ENCODE measurements around the gene MBD2.
"Not testable (repeated sequence)": the region's sequence is repeated elsewhere in the genome, so short reads cannot be mapped to it uniquely, and the experiment has no call there.

Gene MBD2

DNA sequence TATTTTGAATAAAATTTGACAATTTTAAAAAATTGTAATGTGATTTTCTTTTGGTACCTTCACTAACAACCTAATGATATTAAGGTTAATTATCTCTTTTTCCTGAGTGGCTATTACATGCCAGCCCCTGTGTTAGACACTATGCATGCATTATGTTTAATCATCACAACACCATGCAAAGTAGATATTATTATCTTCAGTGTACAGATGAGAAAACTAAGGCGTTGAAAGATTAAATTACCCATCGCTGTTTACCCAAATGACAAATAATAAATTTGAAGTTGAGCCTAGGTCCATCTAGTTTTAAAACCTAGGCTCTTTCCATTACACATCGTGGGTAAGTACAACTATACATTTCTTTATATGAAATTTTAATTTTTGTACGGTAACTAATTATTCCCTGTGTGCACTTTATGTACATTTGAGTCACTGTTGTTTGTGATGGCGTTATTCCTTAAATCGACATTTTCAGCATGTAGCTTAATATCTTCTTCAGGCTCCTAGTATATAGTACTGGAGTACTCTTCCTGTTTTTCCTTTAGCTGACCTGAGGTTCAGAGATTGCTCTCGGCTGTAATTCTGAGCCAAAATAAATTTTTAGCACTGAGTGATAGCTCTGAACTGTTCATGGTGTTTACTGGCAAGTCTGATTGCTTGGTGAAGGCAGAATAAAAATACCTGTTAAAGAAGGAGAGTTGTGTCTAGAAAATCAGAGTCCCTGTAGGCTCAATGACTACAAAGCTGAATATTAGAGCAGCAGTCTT, 13.9 kb upstream of the MBD2 start:
- no peak for DNase-seq (ENCODE audit: low spot score)

DNA sequence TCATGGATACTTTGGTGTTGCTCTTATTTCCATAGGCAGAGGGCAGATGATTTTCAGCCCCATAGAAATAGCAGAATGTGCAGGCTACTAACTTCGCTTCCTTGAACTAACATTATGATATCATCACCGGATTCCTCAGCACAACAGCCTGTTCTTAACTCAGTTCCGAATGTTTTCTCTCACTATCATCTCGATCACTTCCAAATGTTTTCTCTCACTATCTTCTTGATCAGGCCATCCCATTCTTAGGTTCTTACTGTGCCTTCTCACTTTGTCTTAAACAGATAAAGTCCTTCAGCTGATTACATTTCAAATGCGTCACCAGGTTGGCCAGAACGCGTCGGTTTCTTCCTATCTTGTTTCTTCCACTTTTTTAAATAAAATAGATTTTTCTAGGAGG, 11.4 kb upstream of the MBD2 start:
- DNase-seq (ENCODE audit: low spot score), result no peak

DNA sequence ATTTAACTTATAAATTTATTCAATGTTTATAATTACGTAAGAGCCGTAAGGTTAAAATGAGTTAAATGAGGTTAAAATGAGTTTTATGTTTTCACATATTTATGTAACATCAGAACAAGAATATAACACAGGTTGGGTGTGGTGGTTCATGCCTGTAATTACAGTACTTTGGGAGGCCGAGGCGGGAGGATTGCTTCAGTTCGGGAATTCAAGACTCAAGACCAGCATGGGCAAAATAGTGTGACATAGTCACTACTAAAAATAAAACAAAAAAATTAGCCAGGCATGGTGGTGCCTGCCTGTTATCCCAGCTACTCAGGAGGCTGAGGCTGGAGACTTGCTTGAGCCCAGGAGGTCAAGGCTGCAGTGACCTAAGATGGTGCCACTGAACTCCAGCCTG, 9.3 kb upstream of the MBD2 start:
- DNase-seq (ENCODE audit: low spot score), result no peak

DNA sequence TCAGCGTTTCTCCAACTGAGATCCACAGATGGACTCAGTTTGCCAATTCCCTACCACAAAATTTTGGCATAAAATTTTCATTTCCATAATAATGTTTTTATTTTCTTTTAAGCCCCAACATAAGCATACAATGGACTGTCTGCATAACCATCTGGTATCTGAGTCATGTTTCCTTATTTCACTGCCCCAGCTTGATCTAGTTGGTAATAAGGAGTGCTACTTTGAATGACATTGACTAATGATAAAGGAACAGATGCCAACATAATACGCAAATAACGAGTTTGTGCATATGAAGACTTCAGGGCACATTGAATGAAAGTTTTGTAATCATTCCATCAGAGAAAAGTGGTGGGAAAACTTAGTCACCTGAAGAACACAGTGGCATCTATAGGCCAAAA, 8.8 kb upstream of the MBD2 start:
- DNase-seq (ENCODE audit: low spot score), result no peak

DNA sequence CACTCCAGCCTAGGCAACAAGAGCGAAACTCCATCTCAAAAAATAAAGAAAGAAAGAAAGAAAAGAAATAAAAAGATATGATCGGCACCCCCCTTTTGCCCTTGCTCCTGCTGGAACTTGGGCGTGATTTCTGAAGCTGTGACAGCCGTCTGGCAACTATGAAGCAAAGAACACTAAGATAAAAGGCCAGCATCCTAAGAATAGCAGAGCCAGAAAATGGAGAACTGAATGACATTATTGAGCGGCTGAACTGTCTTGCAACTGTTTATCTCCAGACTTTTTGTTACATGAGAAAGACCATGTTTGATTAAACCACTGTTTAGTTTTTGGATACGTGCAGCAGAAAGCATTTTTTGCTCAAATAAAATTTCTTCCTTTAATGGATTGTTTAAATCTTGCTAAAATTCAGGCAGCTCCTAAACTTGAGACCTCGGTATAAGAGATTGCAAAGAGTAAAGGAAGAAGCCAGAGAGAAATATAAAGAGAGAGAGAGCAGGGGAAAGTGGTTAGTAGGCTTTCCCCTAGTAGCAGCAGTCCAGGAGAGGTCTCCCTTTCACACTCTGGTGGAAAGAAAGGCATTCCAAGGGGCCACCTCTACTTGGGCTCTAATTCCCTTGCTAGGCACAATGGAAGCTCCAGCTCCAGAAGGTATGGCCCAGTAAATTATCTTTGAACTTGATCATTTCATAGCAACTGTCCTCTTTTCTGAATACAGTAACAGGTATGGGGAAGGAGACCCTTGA, 8.2 kb upstream of the MBD2 start:
- no peak for DNase-seq (ENCODE audit: low spot score)

DNA sequence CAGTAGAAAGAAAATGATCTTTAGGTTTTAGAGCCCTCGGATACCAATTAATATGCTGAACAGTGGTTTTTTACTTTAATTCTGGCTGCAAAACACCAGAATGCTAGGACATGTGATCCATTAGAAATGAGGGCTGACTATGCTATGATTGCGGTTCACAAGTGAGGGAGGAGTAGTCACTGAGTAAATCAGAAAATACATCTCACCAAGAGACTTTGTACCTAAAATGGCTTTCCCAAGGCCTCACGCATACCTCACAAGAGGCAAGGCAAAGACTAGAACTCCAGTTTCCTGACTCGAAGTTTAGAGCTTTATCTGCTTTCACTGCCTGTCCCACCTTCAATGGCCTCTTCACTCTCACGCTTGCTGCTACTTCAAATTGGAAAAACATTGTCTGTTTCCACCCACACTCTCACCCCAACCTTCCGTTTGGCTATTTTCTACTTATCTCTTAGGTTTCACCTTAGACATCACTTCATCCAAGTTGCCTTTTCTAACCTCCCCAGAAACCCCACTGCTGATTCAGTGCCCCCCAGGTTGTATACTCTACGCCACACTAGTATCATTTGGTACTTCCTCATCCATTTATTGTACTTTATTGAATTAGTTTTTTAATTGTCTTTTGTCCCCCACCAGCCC, 5.1 kb upstream of the MBD2 start:
- no peak for DNase-seq (ENCODE audit: low spot score)

DNA sequence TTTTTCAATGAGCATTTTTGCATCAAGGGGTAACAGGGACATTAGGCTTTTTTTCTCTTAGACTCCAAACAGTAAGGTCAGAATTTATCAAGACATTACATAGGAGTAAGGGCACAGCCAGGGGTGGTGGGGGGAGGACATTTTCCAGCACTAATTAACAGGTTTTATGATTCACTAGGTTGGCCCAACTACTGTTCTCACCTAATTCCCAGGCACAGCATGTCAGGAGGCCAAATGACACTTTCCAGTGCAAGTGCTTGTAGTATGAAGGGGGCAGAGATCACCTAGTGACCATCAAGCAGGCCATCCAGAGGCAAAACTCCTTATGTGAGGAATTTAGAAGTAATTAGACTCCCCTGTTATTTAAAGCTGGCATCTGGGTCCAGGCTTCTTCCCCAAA, 3.9 kb upstream of the MBD2 start:
- DNase-seq (ENCODE audit: low spot score), result no peak

DNA sequence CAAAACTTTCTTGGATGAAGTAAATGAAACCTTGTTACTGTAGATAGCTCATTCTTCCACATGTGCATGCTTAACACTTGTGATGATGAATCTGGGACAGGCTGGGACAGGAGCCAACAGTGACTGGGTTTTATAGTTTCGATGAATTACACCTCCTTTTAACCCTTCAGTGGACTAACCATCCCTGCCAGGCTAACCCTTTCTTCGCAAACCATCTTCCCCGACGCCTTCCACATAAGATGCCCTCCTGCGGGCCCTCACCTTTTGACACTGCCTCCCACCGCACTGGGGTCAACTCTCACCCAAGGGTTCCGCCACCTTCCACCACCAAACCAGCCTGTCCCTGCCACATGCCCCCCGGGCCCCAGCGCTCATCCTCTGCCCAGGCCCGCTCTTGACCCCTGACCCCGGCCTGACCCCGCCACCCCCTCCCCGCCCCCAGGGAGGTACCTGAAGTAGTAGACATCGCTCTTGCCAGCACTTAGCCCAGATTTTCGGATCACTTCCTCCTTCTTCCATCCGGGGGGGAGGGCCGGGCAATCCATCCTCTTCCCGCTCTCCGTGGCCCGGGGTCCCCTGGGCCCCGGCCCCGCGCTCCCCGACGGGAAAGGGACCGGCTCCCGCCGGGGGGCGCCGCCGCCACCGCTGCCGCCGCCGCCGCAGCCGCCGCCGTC, 764 bp downstream of the MBD2 start:
- peak; percentile 95 for DNase-seq (ENCODE audit: low spot score)

DNA sequence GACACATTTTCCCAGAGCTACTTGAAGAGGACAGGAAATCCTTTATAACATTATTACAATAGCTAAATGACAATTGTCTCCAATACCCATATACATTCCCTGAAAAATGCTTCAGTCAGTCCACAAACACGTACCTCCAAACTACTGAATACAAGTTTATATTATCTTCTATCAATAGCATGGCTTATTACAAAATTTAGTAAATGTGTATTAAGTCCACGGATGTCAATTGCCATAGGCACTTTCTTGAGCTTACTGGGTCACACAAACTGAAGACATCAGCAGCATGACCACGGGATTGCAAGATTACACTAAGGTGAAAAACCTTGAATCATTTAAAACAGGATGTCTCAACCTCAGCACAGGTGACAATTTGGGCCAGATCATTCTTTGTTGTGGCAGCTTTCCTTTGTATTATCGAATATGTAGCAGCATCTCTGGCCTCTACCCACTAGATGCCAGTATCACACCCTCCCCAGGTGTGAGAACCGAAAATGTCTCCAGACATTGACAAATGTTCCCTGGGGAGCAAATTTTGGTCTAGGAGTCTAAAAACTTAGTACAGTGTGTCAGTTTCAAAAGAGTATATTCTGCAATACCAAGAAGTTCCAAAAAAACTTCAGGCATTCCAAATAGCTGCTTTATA, 1.4 kb downstream of the MBD2 start:
- DNase-seq (ENCODE audit: low spot score), result no peak

DNA sequence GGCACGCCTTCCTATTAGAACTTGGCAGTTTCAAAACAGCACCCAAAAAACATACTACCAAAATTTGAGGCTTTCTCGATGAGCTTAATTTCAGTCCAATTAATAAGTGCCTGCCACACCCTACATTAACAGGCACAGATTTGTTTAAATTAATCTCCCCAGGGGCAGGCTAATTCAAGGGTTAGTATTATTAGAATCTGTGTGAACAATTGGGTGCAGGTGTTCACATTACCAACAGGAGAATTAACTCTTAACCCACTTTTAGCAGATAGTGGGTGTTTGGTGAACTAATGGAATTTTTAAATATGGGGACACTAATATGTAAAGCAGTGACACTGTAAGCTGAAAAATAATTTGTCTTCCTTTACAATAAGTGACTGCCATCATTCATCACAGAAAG, 4.1 kb downstream of the MBD2 start:
- DNase-seq (ENCODE audit: low spot score), result no peak

DNA sequence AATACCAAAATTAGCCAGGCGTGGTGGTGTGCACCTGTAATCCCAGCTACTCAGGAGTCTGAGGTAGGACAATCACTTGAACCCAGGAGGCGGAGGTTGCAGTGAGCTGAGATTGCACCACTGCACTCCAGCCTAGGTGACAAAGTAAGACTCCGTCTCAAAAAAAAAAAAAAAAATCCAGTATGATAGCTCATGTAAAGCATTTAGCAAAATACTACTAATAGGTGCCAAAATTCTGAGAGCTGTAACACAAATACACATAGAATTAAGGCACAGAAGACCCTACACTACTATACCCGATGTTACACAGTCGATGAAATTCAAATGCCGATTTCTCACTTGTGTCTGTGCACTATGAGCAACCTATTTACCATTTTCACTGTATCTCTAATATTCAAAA, 5.7 kb downstream of the MBD2 start:
- not testable (repeated sequence) for DNase-seq (ENCODE audit: low spot score)

DNA sequence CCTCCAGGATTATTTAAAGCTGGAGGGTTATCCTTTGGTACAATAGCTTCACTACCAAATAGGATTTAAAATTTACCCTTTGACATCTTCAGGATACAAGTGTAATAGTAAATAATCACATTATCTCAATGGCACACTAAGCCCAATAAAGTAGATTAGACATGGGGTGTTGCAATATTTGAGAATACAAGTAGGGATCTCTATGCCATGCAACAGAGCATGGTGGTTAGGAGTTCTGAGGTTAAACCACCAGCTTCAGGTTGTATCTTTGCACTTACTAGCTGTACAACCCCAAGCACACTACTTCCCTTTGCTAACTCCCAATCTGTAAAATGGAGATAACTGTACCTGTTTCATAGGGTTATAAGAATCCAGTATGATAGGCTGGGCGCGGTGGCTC, 6.2 kb downstream of the MBD2 start:
- no peak for DNase-seq (ENCODE audit: low spot score)

DNA sequence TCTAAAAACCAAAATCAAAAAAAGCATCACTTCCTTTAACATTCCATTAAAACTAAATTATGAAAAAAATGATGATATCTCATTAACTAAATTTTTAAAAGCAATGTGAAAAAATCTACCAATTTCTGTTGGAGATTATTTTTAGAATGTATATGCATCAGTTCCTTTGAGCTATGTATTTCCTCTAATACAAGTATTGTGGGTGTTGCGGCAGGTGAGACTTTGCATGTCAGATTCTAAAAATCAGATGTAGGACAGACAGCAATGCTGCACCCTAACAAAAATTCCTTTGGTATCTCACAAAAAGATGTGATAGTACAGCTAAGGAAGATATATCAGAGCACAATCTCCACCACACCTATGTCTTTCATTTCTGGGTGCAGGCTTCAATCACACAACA, 6.8 kb downstream of the MBD2 start:
- DNase-seq (ENCODE audit: low spot score), result no peak

DNA sequence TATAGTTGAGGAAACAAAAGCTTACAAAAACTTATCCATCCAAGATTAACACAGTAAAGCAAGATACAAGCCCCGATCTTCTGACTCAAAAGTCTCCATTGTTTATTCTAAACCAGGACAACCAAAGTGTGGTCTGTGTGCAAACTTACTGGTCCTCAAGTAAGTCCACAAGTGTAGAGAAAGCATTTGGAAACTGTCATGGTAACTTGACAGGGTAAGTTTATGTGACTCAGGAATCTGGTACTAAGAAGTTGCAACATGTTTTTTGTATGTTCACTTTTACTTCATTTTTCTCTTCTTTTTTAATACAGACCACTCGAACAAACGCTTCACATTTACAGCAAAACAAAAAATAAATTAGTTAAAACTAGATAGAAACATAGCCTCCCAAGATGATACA, 9.4 kb downstream of the MBD2 start:
- no peak for DNase-seq (ENCODE audit: low spot score)

DNA sequence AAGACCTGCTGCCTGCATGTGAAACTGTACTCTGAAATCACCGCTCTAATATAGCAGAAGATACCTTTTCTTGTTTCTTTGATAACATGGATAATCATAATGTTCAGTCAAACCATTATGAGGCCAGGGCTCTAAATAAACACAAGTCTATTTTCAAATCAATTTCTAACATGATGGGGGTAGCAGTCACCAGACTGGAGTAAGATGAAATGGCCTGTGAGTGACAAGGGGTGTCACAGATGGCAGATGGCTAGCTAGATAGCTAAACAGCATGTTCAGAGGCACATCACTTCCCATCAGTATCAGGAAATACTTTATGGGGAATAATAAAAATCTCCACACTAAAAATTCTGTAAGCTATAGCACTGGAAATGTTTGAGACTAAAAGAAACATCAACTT, 14.0 kb downstream of the MBD2 start:
- no peak for DNase-seq (ENCODE audit: low spot score)

DNA sequence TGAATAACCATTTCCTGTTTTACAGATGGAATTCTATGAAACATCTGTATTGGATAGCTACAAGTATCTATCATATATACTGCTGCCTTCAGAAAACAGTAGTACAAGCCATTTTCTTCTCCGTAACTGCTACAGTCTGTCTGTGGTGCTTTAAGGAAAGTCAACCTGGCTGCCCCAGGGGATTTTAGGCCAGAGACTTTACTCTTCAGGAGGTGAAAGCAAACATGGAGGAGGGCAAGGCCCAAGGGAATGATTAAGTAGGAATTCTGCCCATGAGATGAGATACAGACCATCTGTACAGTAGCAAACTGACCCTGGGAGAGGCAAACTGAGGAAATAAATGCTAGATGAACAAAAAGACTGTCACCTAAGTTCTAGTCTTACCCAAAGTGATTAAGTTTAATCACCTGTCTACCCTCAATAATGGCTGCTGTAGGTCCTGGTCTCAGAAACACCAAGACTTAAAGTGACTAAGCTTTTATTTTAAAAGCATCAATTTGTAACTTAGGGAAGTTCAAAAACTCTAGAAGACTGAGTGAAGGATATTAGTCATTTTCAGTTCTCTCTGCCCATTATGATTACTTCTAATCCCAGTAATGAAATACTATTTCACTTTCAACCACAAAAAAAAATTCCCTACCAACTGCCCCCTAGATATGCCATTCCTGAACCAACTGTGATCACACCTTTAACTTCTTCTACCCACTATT, 14.8 kb downstream of the MBD2 start:
- no peak for DNase-seq (ENCODE audit: low spot score)

DNA sequence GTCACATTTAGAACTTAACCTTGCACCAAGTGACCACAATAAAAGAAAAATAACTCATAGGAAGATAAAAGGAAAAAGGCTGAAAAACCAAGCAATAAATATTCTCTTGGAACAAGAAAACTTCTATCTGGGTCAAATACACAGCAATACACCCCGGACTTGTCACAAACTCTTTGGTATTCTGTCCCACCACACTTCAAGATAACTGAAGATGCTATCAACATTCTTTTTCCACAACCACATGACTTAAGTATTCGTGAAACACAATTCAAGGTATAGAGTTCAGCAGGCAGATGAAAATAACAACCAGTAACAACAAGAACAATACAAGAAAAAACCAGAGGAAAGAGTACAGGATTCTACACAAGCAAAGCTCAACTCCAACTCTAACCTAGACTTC, 18.0 kb downstream of the MBD2 start:
- no peak for DNase-seq (ENCODE audit: low spot score)

DNA sequence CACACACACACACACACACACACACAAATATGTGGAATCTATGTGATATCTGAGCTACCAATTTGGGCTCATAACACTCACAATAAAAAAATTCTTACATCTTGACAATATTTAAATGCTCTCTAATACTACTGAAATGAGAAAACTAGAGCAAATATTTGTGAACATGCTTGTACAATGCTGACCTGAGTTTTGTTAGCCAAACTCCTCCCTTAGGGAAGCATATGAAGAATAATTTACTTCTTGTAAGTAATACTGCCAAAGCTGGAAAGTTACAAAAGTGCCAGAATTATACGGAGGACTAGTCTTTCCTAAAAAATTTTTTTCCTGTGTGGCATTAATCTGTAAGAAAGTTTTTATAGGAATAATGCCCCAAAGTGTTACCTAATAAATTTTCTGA, 18.5 kb downstream of the MBD2 start:
- DNase-seq (ENCODE audit: low spot score), result no peak

DNA sequence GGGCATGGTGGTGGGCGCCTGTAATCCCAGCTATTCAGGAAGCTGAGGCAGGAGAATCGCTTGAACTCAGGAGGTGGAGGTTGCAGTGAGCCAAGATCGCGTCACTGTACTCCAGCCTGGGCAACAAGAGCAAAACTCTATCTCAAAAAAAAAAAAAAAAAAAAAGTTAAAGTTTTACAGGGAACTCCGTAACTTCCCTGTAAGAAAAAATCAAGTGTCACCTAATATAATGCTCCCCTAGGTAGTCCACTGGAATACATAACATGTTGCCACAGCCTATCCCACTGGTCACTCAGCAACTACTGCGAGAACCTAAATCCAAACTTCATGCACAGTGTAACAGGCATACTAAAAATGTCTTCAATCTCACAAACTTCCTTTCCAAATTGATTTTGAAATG, 19.0 kb downstream of the MBD2 start:
- not testable (repeated sequence) for DNase-seq (ENCODE audit: low spot score)

DNA sequence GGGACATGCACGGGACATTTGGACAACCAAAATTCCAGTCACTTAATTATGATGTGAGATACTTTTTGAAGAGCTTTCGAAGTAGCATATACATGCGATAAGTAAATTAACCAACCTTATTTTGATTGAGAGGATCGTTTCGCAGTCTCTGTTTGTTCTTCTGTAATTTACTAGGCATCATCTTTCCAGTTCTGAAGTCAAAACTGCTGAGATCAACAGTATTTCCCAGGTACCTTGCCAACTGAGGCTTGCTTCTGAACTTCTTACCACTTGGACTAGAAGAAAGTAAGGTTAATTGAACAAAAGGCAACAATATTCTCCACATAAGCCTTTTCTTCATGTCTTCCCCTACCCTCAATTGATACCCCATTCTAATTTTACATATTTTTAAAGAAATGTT, 19.6 kb downstream of the MBD2 start:
- DNase-seq (ENCODE audit: low spot score), result no peak

DNA sequence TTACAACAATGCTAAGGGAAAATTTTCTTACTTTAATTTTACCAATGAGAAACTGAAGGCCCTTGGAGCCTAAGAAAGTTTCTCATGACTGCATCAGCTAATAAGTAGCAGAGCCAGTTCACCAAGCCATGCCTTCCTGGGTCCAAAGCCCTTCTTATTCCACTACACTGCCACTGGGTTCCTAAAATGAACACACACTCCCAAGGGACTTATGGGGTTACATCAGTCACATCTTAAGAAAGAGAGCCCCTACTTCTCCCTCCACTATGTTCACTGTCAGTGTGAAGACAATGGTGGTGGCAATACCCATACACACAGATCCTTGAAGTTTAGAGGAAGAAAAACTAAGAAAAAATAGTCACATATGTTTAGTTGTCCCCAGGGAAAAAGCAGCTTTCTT, 20.6 kb downstream of the MBD2 start:
- no peak for DNase-seq (ENCODE audit: low spot score)

DNA sequence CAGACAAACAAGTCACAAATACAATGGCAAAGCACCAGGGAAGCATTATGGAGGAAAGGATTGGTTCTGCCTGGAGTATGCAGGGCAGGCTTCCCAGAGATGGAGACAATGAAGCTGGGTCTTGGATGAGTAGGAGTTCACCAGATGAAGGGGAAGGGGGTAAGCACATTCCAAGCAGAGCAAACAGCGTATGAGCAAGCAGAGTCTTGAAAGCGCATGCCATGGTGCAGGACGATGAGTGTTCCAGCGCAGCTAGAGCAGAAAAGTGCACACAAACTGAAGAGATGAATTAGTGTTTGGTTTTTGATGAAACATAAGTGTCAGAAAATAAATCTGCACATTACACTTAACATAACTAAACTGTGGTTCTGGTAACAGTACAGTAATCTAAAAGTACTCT, 21.6 kb downstream of the MBD2 start:
- no peak for DNase-seq (ENCODE audit: low spot score)
